IMR-90 (cell line): Measurements from ENCODE around the gene GDF9. TPM values are rescaled to one million over a fixed set of nuclear protein-coding genes. Genes with fewer than 3 reads are reported as not detected.

Experiments used
- ATAC-seq: fragments of 200-7000 bp; cut with Tn5 transposase; 2 replicates; pipeline ENCODE4 v1.9.1; 2020; ENCODE audit warnings: low read depth, mild to moderate bottlenecking, moderate library complexity
- BruUV-seq: library from RNA; stranded (reverse); fragments of 400-500 nt; replicated peaks from 2 replicates; lab custom pipeline; 2021; lab: Mats Ljungman, UMichigan
- CTCF ChIA-PET: fragments of 300-600 bp; formaldehyde crosslinking; extraction: SDS; loops from one replicate; lab custom pipeline; 2021; ENCODE audit warnings: antibody characterized with exemption; lab: Yijun Ruan, JAX
- POLR2A ChIA-PET: fragments of 300-600 bp; sonication (Branson Sonifier 250); formaldehyde crosslinking; loops from one replicate; lab custom pipeline; 2022; ENCODE audit warnings: antibody characterized with exemption; ENCODE audit not compliant: unreplicated experiment; lab: Charles Lee
- DNase-seq: peaks from one replicate; pipeline ENCODE4 v3.0.0; 2013
- H2AFZ ChIP-seq: replicated peaks from 2 replicates; pipeline ENCODE3; 2013; ENCODE audit warnings: low read length, mild to moderate bottlenecking; ENCODE audit not compliant: poor library complexity
- H2AK5ac ChIP-seq: 2 replicates; pipeline ENCODE4 v1.6.1; 2013; ENCODE audit warnings: low read depth, low read length, inconsistent platforms
- H2AK9ac ChIP-seq: replicated peaks from 2 replicates; pipeline ENCODE3; 2013; ENCODE audit warnings: mild to moderate bottlenecking, low read depth, low read length, moderate library complexity; ENCODE audit not compliant: poor library complexity
- H2BK120ac ChIP-seq: 2 replicates; pipeline ENCODE4 v1.6.1; 2013; ENCODE audit warnings: low read depth, low read length, inconsistent platforms
- H2BK15ac ChIP-seq: 3 replicates; pipeline ENCODE4 v1.6.1; 2013; ENCODE audit warnings: low read depth, low read length, inconsistent platforms
- H2BK20ac ChIP-seq: 2 replicates; pipeline ENCODE4 v1.6.1; 2013; ENCODE audit warnings: low read depth, mild to moderate bottlenecking, inconsistent platforms, low read length, moderate library complexity
- H2BK5ac ChIP-seq: 2 replicates; pipeline ENCODE4 v1.6.1; 2013; ENCODE audit warnings: mild to moderate bottlenecking, low read depth, low read length, inconsistent platforms; ENCODE audit not compliant: poor library complexity, severe bottlenecking
- H3K14ac ChIP-seq: replicated peaks from 2 replicates; pipeline ENCODE4 v1.6.1; 2013; ENCODE audit warnings: low read depth, low read length, inconsistent platforms
- H3K18ac ChIP-seq: 2 replicates; pipeline ENCODE4 v1.6.1; 2013; ENCODE audit warnings: low read depth, low read length, control low read depth
- H3K23ac ChIP-seq: 2 replicates; pipeline ENCODE4 v1.6.1; 2013; ENCODE audit warnings: low read depth, low read length, inconsistent platforms
- H3K27ac ChIP-seq: 2 replicates; pipeline ENCODE4 v1.5.1; 2013; ENCODE audit warnings: mild to moderate bottlenecking, control low read depth, low read length; ENCODE audit not compliant: insufficient read depth
- H3K27me3 ChIP-seq: 2 replicates; pipeline ENCODE4 v1.6.1; 2013; ENCODE audit warnings: low read length; ENCODE audit not compliant: control insufficient read depth, insufficient read depth
- H3K36me3 ChIP-seq: 2 replicates; pipeline ENCODE4 v1.6.1; 2013; ENCODE audit warnings: low read length, mixed read lengths; ENCODE audit not compliant: control insufficient read depth, insufficient read depth
- H3K4ac ChIP-seq: 2 replicates; pipeline ENCODE4 v1.6.1; 2013; ENCODE audit warnings: low read depth, low read length, inconsistent platforms
- H3K4me1 ChIP-seq: 2 replicates; pipeline ENCODE4 v1.6.1; 2013; ENCODE audit warnings: low read length, mixed read lengths; ENCODE audit not compliant: control insufficient read depth, insufficient read depth
- H3K4me2 ChIP-seq: 2 replicates; pipeline ENCODE4 v1.6.1; 2013; ENCODE audit warnings: low read depth, mild to moderate bottlenecking, control low read depth, low read length, moderate library complexity
- H3K4me3 ChIP-seq: 2 replicates; pipeline ENCODE4 v1.5.1; 2013; ENCODE audit warnings: low read depth, mild to moderate bottlenecking, control low read depth, low read length, moderate library complexity; ENCODE audit not compliant: insufficient read depth
- H3K56ac ChIP-seq: 2 replicates; pipeline ENCODE4 v1.6.1; 2013; ENCODE audit warnings: low read length, inconsistent platforms; ENCODE audit not compliant: insufficient read depth; ENCODE audit errors: extremely low read depth
- H3K79me1 ChIP-seq, 2 experiments: 2 replicates each; pipeline ENCODE4 v1.6.1; 2013; ENCODE audit warnings: low read length in 2 of 2, inconsistent platforms in 1 of 2, low read depth in 1 of 2
- H3K9ac ChIP-seq: 2 replicates; pipeline ENCODE4 v1.6.1; 2013; ENCODE audit warnings: low read depth, low read length, control low read depth
- H3K9me1 ChIP-seq: 2 replicates; pipeline ENCODE4 v1.6.1; 2013; ENCODE audit warnings: low read length, inconsistent platforms; ENCODE audit not compliant: insufficient read depth
- H3K9me3 ChIP-seq: 2 replicates; pipeline ENCODE4 v1.6.1; 2013; ENCODE audit warnings: low read length; ENCODE audit not compliant: control insufficient read depth, insufficient read depth
- H4K20me1 ChIP-seq: 2 replicates; pipeline ENCODE4 v1.6.1; 2013; ENCODE audit warnings: low read length, inconsistent platforms; ENCODE audit not compliant: insufficient read depth
- H4K5ac ChIP-seq: 2 replicates; pipeline ENCODE4 v1.6.1; 2013; ENCODE audit warnings: mild to moderate bottlenecking, low read depth, low read length, control low read depth
- H4K8ac ChIP-seq, 2 experiments: 2 replicates each; pipeline ENCODE4 v1.6.1; 2013; ENCODE audit warnings: low read depth in 2 of 2, low read length in 2 of 2, control low read depth in 1 of 2, inconsistent platforms in 1 of 2
- H4K91ac ChIP-seq: 2 replicates; pipeline ENCODE4 v1.6.1; 2013; ENCODE audit warnings: low read depth, low read length, inconsistent platforms; ENCODE audit not compliant: insufficient read depth
- POLR2A ChIP-seq: IDR thresholded peaks from 2 replicates; pipeline ENCODE4 v1.6.1; 2012; ENCODE audit warnings: mild to moderate bottlenecking, low read depth, low read length
- WGBS, 2 experiments: methylation state at CpG; one replicate each; pipeline versions ENCODE4 v1.1.5 to v1.1.7; 2013; ENCODE audit warnings: missing lambda C conversion rate in 2 of 2; ENCODE audit not compliant: insufficient read length in 1 of 2; ENCODE audit errors: extremely low coverage in 2 of 2; 5-methylcytosine and 5-hydroxymethylcytosine counted together
- dilution Hi-C: fragments of 300-500 bp; cut with HindIII; formaldehyde crosslinking; loops from one replicate; pipeline ENCODE4 v1.14.3; 2018; ENCODE audit warnings: low sequenced_read_pairs; ENCODE audit not compliant: unreplicated experiment
- in situ Hi-C: fragments of 300-500 bp; cut with MboI; formaldehyde crosslinking; loops from 3 replicates; pipeline ENCODE4 v1.14.3; 2019; ENCODE audit warnings: low sequenced_read_pairs, inconsistent platforms, mixed read lengths
- intact Hi-C: fragments of 100-400 bp; cut with micrococcal nuclease; formaldehyde crosslinking; loops from 2 replicates; pipeline ENCODE4 v1.10.0; 2022
- polyA plus RNA-seq, 3 experiments: library from polyadenylated mRNA; depleted of rRNA; stranded (reverse); fragments of >200 nt; gene quantifications; 2 replicates each; pipeline ENCODE4 v1.2.3, GENCODE V29; 2012; ENCODE audit warnings: low replicate concordance in 1 of 3
- total RNA-seq: library from RNA; depleted of rRNA; stranded (reverse); fragments of >200 nt; gene quantifications from 2 replicates; pipeline ENCODE4 v1.2.3, GENCODE V29; 2012

Gene GDF9
- total and polyA plus RNA-seq, 2 of the 4 experiments (the other 2 are of a cell fraction): 0.18 to 0.21 TPM

- Histone ChIP-seq H4K8ac (no peak overlapping the region), H3K9me1 (no peaks in the 10 kb centered on the region), H2BK120ac (no peak overlapping the region), H3K27ac (no peak overlapping the region), H3K4me2 (no peak overlapping the region), H3K14ac (no peak overlapping the region), H2AFZ (no peak overlapping the region), H3K36me3 (no peaks in the 10 kb centered on the region), H3K9ac (no peak overlapping the region), H3K18ac (no peak overlapping the region), H2BK5ac (no peak overlapping the region), H4K91ac (no peak overlapping the region), H3K9me3 (no peaks in the 10 kb centered on the region), H2BK15ac (no peak overlapping the region), H3K4me3 (no peak overlapping the region), H3K4me1 (peaks cover 3% of the 10 kb centered on the region; the same call in 1 of the 2 replicates), H3K27me3 (no peaks in the 10 kb centered on the region), H2AK5ac (no peak overlapping the region), H2AK9ac (no peak overlapping the region), H3K4ac (no peak overlapping the region), H4K5ac (no peak overlapping the region), H4K20me1 (no peaks in the 10 kb centered on the region), H2BK20ac (no peak overlapping the region), H3K79me1 (no peaks in the 10 kb centered on the region), H3K23ac (no peak overlapping the region), H3K56ac (no peak overlapping the region)
- in situ Hi-C loops (no loop called here), dilution Hi-C loops (no loop called here), intact Hi-C loops (no loop called here)
- no CpG with 5 or more reads among the region's 3 CpGs for WGBS, 2 experiments
- CTCF ChIA-PET: no interaction called here
- no TSS peak for BruUV-seq
- ATAC-seq (no peak), DNase-seq (no peak)
- TF ChIP-seq POLR2A: no peak
- POLR2A ChIA-PET: no interaction called here
These were observed 12.9 kb downstream of the GDF9 start for GRCh38 chr5:132853323-132853722.
